Measurements from ENCODE around the gene CSTPP1.

The CSTPP1 gene

GRCh38 chr11:46914910-46915309, 21.7 kb upstream of the CSTPP1 start:
- DNase-seq: no peak
- TF ChIP-seq CTCF (IDR thresholded peaks at IDR 0.05; ENCODE audit: low read depth, low read length): no peak
- H3K4me1 ChIP-seq: no peaks in the 10 kb centered on the region
- H3K36me3 ChIP-seq: no peaks in the 10 kb centered on the region
- peaks cover 15% of the 10 kb centered on the region for H3K27me3 ChIP-seq
- H3K4me3 ChIP-seq (ENCODE audit: low read depth, low read length): no peak overlapping the region
- no peaks in the 10 kb centered on the region for H3K9me3 ChIP-seq

GRCh38 chr11:46916286-46917108, 20.1 kb upstream of the CSTPP1 start:
- peak; percentile 27 for DNase-seq
- peak; percentile 20; the same call in 1 of the 2 replicates for TF ChIP-seq CTCF (IDR thresholded peaks at IDR 0.05; ENCODE audit: low read depth, low read length)
- Histone ChIP-seq H3K36me3 (no peaks in the 10 kb centered on the region), H3K9me3 (no peaks in the 10 kb centered on the region), H3K4me3 (ENCODE audit: low read depth, low read length) (peak overlapping the region; percentile 57), H3K4me1 (no peaks in the 10 kb centered on the region), H3K27me3 (peaks cover 15% of the 10 kb centered on the region)

- Histone ChIP-seq H3K4me3 (ENCODE audit: low read depth, low read length) (peak overlapping the region; percentile 57), H3K36me3 (no peaks in the 10 kb centered on the region), H3K9me3 (no peaks in the 10 kb centered on the region), H3K27me3 (peaks cover 15% of the 10 kb centered on the region), H3K4me1 (no peaks in the 10 kb centered on the region)
- DNase-seq: no peak
- TF ChIP-seq CTCF (IDR thresholded peaks at IDR 0.05; ENCODE audit: low read depth, low read length): no peak
These were observed 19.3 kb upstream of the CSTPP1 start for GRCh38 chr11:46917109-46917761.

GRCh38 chr11:46917762-46918082, 18.8 kb upstream of the CSTPP1 start:
- peak overlapping the region; percentile 57 for H3K4me3 ChIP-seq (ENCODE audit: low read depth, low read length)
- H3K27me3 ChIP-seq: peaks cover 15% of the 10 kb centered on the region
- no peak for DNase-seq
- TF ChIP-seq CTCF (IDR thresholded peaks at IDR 0.05; ENCODE audit: low read depth, low read length): no peak
- H3K36me3 ChIP-seq: no peaks in the 10 kb centered on the region
- H3K4me1 ChIP-seq: no peaks in the 10 kb centered on the region
- H3K9me3 ChIP-seq: no peaks in the 10 kb centered on the region

GRCh38 chr11:46918083-46918787, 18.3 kb upstream of the CSTPP1 start, which contains the start of gene LRP4:
LRP4 (minus strand) TSS chr11:46918550; CDS start chr11:46918379, 171 bp downstream.
- no peaks in the 10 kb centered on the region for H3K9me3 ChIP-seq

More at GRCh38 chr11:46918083-46918787, 18.3 kb upstream of the CSTPP1 start, which contains the start of gene LRP4:
- peaks cover 15% of the 10 kb centered on the region for H3K27me3 ChIP-seq
- peak within 1 kb of the TSS; percentile 57 for H3K4me3 ChIP-seq (ENCODE audit: low read depth, low read length)
- H3K36me3 ChIP-seq: no peaks in the 10 kb centered on the region
- DNase-seq: peak; percentile 35
- H3K4me1 ChIP-seq: no peaks in the 10 kb centered on the region
- no peak for TF ChIP-seq CTCF (IDR thresholded peaks at IDR 0.05; ENCODE audit: low read depth, low read length)
